Rectal smooth muscle tissue (tissue), 1 donor: ENCODE data around the gene ZBTB20.
A peak's percentile ranks its signal among the peaks of the same experiment; 100 is the strongest.

ENCODE experiments used
- H3K27ac ChIP-seq: one replicate; pipeline ENCODE4 v1.7.0; 2013; ENCODE audit warnings: low read depth, low read length, inconsistent platforms
- H3K27me3 ChIP-seq: one replicate; pipeline ENCODE4 v1.7.0; 2013; ENCODE audit warnings: low read length; ENCODE audit not compliant: control insufficient read depth, insufficient read depth
- H3K36me3 ChIP-seq: one replicate; pipeline ENCODE4 v1.7.0; 2013; ENCODE audit warnings: low read length; ENCODE audit not compliant: control insufficient read depth, insufficient read depth
- H3K4me1 ChIP-seq: one replicate; pipeline ENCODE4 v1.7.0; 2013; ENCODE audit warnings: low read length; ENCODE audit not compliant: control insufficient read depth, insufficient read depth
- H3K4me3 ChIP-seq: one replicate; pipeline ENCODE4 v1.7.0; 2013; ENCODE audit warnings: low read length
- H3K9ac ChIP-seq: one replicate; pipeline ENCODE4 v1.7.0; 2013; ENCODE audit warnings: low read length

The ZBTB20 gene

GRCh38 chr3:114880078-114880477, 267.0 kb downstream of the ZBTB20 start:
- Histone ChIP-seq H3K27ac (no peak overlapping the region), H3K9ac (no peak overlapping the region), H3K27me3 (no peaks in the 10 kb centered on the region), H3K36me3 (no peaks in the 10 kb centered on the region), H3K4me1 (peaks cover 13% of the 10 kb centered on the region), H3K4me3 (no peak overlapping the region)

DNA sequence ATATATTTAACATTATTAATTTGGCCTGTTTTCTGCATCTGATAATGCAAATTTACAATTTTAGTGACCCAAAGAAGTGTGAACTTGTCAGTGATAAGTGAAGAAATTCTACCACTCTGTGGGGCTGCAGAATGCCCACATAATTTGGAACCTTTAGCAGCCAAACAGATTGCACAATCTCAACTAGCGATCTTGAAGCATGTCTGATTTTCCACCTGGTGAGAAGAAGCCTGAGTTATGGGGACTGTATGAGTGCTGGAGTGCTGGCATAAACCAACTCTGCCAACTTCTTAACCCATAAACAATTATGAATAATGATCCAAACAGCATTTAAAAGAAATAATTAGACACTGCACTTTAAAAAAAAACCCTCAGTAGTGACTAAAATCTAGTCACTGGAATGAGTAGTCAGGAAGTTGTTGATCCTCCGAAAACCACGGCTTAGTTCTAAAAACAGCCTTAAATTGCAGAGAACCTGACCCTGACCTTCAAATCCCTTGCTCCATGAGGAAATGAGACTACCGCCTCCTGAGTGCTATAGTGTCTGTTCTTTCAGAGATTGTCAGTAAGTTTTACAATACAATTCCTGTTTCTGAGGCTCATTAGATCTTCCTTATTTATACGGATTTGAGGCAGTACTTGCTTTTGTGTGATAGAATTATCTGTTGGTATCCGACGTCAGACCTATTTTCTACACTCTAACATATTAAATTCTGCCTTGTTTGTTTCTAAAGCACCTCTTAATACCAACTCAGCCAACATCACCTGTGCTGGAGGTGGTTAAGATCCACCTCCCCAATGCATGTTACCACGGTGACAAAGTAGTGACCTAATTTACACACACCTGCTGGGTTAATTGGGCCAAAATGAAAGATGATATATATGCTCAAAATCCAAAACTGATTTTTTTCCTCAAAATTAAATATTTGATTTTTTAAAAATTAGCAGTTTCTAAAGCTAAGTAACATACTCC, 267.7 kb downstream of the ZBTB20 start:
- no peak overlapping the region for H3K27ac ChIP-seq

GRCh38 chr3:114878114-114878839, 268.8 kb downstream of the ZBTB20 start:
- Histone ChIP-seq H3K27me3 (no peaks in the 10 kb centered on the region), H3K4me3 (no peak overlapping the region), H3K27ac (no peak overlapping the region), H3K9ac (no peak overlapping the region), H3K36me3 (no peaks in the 10 kb centered on the region), H3K4me1 (peaks cover 21% of the 10 kb centered on the region)

More for the DNA sequence above, 267.7 kb downstream of the ZBTB20 start:
- Histone ChIP-seq H3K27me3 (no peaks in the 10 kb centered on the region), H3K4me1 (peaks cover 18% of the 10 kb centered on the region), H3K36me3 (no peaks in the 10 kb centered on the region), H3K9ac (no peak overlapping the region), H3K4me3 (no peak overlapping the region)

DNA sequence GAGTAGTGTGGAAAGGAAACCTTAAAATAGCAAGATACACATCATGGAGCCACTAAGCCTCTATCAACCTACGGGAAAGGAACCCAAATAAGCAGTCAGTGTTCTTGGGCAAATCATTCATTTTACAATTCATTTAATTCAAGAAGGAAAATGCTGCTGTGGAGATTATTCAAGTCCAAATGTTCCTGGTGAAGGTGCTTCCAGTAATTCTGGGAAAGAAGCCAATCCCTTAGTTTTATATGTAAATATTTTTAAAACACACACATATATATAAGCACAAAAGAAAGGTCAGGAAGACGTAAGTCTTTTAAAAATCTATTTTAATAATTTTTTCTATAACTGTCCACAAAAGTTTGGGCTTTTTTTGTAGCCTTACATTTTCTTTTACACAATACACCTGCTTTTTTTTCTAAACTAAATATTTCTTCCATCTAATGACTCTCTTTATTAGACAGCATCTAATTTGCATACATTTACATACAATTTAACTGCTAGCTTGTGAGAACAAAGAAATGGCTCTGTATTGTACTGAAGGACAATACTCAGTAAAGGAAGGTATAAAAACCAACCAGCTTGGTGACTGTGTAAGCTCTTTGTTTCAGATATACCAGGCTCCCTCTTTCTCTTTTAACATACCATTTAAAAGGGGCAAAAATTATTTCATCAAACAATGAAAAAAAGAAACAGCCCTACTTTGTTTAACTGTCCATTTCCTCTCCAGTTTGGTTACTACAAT, 269.5 kb downstream of the ZBTB20 start:
- no peak overlapping the region for H3K27ac ChIP-seq
- no peaks in the 10 kb centered on the region for H3K27me3 ChIP-seq
- H3K4me1 ChIP-seq: peaks cover 21% of the 10 kb centered on the region
- no peaks in the 10 kb centered on the region for H3K36me3 ChIP-seq
- H3K9ac ChIP-seq: no peak overlapping the region
- H3K4me3 ChIP-seq: no peak overlapping the region

- H3K9ac ChIP-seq: no peak overlapping the region
- H3K27me3 ChIP-seq: no peaks in the 10 kb centered on the region
- H3K36me3 ChIP-seq: no peaks in the 10 kb centered on the region
- no peak overlapping the region for H3K4me3 ChIP-seq
- peaks cover 21% of the 10 kb centered on the region for H3K4me1 ChIP-seq
- H3K27ac ChIP-seq: peak overlapping the region; percentile 57
Observed at GRCh38 chr3:114874522-114874971, 272.5 kb downstream of the ZBTB20 start.

- no peak overlapping the region for H3K27ac ChIP-seq
- no peak overlapping the region for H3K4me3 ChIP-seq
- no peaks in the 10 kb centered on the region for H3K36me3 ChIP-seq
- no peaks in the 10 kb centered on the region for H3K27me3 ChIP-seq
- no peak overlapping the region for H3K9ac ChIP-seq
- H3K4me1 ChIP-seq: peaks cover 14% of the 10 kb centered on the region
Observed at GRCh38 chr3:114873591-114873990, 273.5 kb downstream of the ZBTB20 start.

GRCh38 chr3:114872588-114872987, 274.5 kb downstream of the ZBTB20 start:
- peaks cover 12% of the 10 kb centered on the region for H3K4me1 ChIP-seq
- no peak overlapping the region for H3K4me3 ChIP-seq
- no peaks in the 10 kb centered on the region for H3K27me3 ChIP-seq
- H3K36me3 ChIP-seq: no peaks in the 10 kb centered on the region
- no peak overlapping the region for H3K9ac ChIP-seq
- peak overlapping the region; percentile 15 for H3K27ac ChIP-seq

DNA sequence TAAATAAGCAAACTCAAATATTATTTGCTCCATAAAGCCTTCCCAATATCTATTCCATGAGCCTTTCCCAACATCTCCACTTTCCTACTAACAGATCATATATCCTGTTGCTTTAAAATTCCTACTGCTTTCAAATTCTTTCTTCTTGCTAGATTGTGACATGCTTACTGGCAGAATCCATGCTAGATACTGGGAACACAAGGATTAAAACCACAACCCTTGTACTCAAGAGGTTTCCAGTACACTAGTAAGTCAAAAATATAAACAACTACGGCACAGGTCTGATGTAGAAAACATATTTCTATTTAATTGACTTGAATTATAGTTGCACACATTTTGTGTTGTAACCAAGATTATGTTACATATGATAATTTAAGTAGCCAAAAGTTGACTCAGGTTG, 275.0 kb downstream of the ZBTB20 start:
- Histone ChIP-seq H3K27me3 (no peaks in the 10 kb centered on the region), H3K4me3 (no peak overlapping the region), H3K36me3 (no peaks in the 10 kb centered on the region), H3K4me1 (peaks cover 12% of the 10 kb centered on the region), H3K9ac (no peak overlapping the region), H3K27ac (peak overlapping the region; percentile 15)

DNA sequence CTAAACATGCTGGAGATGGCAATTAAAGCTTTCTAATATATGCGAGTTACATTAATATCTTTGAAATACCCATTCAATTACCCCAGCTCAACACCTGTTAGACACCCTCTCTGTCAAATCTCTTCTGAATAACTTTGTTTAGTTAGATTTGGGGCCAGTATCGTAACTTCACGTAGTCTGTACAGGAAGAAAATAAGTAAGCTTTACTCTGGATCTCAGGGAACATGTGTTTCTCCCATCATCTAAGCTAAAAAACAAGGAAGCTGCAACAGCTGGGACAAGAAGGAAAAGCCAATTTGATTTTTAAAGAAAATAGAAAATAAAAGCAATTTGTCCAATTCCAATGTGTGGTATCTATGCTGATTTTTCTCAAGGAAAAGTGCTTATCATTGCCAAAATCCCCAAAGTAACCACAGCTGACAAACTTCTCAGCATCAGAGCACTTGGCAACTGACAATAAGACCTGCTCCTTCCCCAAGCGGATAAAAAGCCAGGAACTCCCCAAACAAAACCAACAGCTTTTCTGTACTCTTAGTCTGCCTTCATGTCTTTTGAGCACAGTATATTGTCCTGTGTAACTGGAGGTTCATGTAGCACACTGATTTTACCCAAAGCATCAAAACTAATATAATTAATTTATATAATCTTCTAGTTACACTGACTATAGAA, 279.1 kb downstream of the ZBTB20 start:
- peaks cover 4% of the 10 kb centered on the region for H3K4me1 ChIP-seq
- H3K27ac ChIP-seq: peak overlapping the region; percentile 28
- no peaks in the 10 kb centered on the region for H3K36me3 ChIP-seq
- no peak overlapping the region for H3K4me3 ChIP-seq
- H3K9ac ChIP-seq: no peak overlapping the region
- H3K27me3 ChIP-seq: no peaks in the 10 kb centered on the region

DNA sequence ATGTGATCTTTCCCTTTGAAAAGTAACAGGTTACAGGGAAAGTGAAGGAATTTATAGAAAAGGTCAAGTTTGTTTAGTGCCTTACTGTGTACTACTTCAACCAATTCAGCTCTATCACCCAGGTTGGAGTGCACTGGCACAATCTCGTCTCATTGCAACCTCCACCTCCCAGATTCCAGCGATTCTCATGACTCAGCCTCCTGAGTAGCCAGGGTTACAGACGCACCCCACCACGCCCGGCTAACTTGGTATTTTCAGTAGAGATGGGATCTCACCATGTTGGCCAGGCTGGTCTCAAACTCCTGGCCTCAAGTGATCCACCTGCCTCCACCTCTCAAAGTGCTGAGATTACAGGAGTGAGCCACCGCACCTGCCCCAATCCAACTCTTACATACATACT, 279.7 kb downstream of the ZBTB20 start:
- H3K36me3 ChIP-seq: no peaks in the 10 kb centered on the region
- peak overlapping the region; percentile 28 for H3K27ac ChIP-seq
- no peak overlapping the region for H3K4me3 ChIP-seq
- no peak overlapping the region for H3K9ac ChIP-seq
- H3K4me1 ChIP-seq: peaks cover 3% of the 10 kb centered on the region
- H3K27me3 ChIP-seq: no peaks in the 10 kb centered on the region

DNA sequence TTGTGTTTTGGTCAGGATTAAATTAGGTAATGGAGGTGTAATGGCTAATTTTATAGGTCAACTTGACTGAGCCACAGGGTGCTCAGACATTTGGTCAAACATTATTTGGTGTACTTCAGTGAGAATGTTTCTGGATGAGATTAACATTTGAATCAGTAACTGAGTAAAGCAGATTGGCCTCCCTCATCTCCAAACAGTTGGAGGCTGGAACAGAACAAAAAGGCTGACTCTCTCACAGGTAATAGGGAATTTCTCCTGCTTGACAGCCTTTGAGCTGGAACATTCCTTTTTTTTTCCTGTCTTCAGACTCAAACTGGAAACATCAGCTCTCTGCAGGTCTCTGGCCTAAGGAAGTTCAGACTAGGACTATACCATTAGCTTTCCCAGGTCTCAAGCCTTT, 280.7 kb downstream of the ZBTB20 start:
- H3K9ac ChIP-seq: no peak overlapping the region
- no peak overlapping the region for H3K27ac ChIP-seq
- H3K36me3 ChIP-seq: no peaks in the 10 kb centered on the region
- no peak overlapping the region for H3K4me3 ChIP-seq
- no peaks in the 10 kb centered on the region for H3K4me1 ChIP-seq
- H3K27me3 ChIP-seq: no peaks in the 10 kb centered on the region

GRCh38 chr3:114864970-114865369, 282.1 kb downstream of the ZBTB20 start:
- Histone ChIP-seq H3K36me3 (no peaks in the 10 kb centered on the region), H3K9ac (no peak overlapping the region), H3K4me3 (no peak overlapping the region), H3K4me1 (no peaks in the 10 kb centered on the region), H3K27me3 (no peaks in the 10 kb centered on the region), H3K27ac (no peak overlapping the region)
